HG02840 (cell line): Measurements from ENCODE around the gene NECAB2.

Source experiments
- ATAC-seq: cut with Tn5 transposase; IDR thresholded peaks from one replicate; pipeline ENCODE4 v1.9.1; 2021; ENCODE audit warnings: mild to moderate bottlenecking, moderate library complexity, moderate number of reproducible peaks; ENCODE audit not compliant: unreplicated experiment, low FRiP score

NECAB2 gene

GRCh38 chr16:83964684-83965443 lies 3.2 kb upstream of the NECAB2 start:
- no peak for ATAC-seq

GRCh38 chr16:83965444-83966152 lies 2.4 kb upstream of the NECAB2 start:
- ATAC-seq, result no peak

- no peak for ATAC-seq
Observed at GRCh38 chr16:83966153-83966696, 1.8 kb upstream of the NECAB2 start.

GRCh38 chr16:83967091-83967490 lies 953 bp upstream of the NECAB2 start:
- no peak for ATAC-seq

GRCh38 chr16:83968306-83968851 lies 335 bp downstream of the NECAB2 start:
- ATAC-seq, result no peak

GRCh38 chr16:83968891-83969649 lies 1.0 kb downstream of the NECAB2 start:
- no peak for ATAC-seq

- ATAC-seq, result no peak
Observed at GRCh38 chr16:83969771-83970429, 1.9 kb downstream of the NECAB2 start.

GRCh38 chr16:83970430-83970815 lies 2.4 kb downstream of the NECAB2 start:
- ATAC-seq, result no peak

- no peak for ATAC-seq
Observed at GRCh38 chr16:83971165-83972130, 3.4 kb downstream of the NECAB2 start.

- no peak for ATAC-seq
Observed at GRCh38 chr16:83972256-83973008, 4.4 kb downstream of the NECAB2 start.

- no peak for ATAC-seq
Observed at GRCh38 chr16:83973077-83973476, 5.0 kb downstream of the NECAB2 start.

GRCh38 chr16:83973581-83974385 lies 5.7 kb downstream of the NECAB2 start:
- no peak for ATAC-seq

GRCh38 chr16:83974475-83974874 lies 6.4 kb downstream of the NECAB2 start:
- no peak for ATAC-seq

GRCh38 chr16:83975590-83976260 lies 7.7 kb downstream of the NECAB2 start:
- no peak for ATAC-seq

GRCh38 chr16:83977056-83977815 lies 9.2 kb downstream of the NECAB2 start:
- ATAC-seq, result no peak

GRCh38 chr16:83978401-83978904 lies 10.4 kb downstream of the NECAB2 start:
- ATAC-seq, result no peak
